ENCODE measurements around the gene USP21.
"Not testable (repeated sequence)": the region's sequence is repeated elsewhere in the genome, so short reads cannot be mapped to it uniquely, and the experiment has no call there.

USP21 gene, protein sequence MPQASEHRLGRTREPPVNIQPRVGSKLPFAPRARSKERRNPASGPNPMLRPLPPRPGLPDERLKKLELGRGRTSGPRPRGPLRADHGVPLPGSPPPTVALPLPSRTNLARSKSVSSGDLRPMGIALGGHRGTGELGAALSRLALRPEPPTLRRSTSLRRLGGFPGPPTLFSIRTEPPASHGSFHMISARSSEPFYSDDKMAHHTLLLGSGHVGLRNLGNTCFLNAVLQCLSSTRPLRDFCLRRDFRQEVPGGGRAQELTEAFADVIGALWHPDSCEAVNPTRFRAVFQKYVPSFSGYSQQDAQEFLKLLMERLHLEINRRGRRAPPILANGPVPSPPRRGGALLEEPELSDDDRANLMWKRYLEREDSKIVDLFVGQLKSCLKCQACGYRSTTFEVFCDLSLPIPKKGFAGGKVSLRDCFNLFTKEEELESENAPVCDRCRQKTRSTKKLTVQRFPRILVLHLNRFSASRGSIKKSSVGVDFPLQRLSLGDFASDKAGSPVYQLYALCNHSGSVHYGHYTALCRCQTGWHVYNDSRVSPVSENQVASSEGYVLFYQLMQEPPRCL

DNA sequence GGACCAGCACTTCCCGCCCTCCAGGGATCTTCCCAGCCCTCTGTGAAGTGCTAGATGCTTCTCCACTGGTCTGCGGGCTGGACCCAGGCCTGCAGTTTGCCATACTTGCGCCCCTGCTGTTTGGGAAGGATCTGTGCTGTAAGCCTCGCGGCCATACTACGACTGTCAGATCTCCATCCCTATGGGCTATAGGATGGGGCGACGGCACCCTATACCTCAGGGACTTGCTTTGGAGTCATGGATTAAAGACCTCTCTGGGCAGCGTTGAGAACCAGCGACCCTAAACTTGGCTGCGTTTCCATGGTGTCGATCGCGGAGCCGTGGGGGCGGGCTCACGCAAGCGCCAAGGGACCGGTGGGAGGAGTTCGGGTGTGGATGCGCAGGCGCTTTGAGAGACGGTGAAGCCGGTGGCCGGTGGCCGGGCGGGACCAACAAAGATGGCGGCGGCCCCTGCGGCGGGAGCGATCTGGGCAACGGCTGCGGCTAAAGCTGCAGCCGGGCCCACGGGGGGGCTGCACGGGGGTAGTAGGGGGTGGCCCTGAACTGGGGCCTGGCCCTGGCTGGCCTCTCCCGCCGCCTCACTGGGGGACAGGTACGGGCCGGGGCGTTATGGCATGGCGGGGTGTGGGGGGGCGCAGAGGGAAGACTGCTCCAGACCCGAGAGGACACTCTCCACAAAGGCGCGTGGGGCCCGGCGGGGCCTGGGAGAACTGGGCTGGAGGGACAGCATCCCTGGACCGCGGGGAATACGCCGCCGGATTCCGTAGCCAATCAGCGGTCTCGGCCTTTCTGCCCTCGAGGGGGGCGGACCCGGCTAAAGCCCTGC is at the start of gene USP21:
Gene USP21, plus strand, starts transcription at position 414 of the 826 bp plus-strand sequence. CDS start 1,141 bp downstream, outside the sequence.
- DNase-seq = peak; percentile 84

DNA sequence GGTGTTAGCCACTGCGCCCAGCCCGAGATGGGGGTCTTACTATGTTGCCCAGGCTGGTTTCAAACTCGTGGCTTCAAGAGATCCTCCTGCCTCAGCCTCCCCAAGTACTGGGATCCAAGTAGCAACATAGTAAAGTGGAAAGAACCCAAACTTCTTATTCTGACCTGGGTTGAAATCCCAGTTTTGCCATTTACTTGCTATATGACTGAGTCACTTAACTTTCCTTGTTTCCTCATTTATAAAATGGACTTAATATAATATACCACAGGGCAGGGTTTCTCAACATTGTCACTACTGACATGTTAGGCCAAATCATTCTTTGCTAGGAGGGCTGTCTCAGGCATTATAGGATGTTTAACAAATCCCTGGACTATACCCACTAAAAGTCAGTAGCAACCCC is 48.2 kb upstream of the USP21 start:
- no peak for DNase-seq

DNA sequence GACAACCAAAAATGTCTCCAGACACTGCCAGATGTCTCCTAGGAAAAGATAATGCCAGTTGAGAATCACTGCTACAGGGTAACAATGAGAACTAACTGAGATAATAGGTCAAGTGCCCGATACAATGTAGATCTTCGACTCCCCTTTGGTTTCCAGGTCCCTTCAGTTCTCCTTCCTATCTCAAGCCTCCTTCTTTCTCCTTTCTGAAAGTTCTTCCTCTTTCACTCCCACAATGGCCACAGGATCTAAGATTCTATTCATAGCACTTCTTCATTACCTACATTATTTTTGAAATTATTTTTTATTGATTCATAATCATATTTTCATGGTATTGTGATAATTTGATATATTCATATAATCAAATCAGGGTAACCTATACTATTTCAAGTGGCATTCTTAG is 47.8 kb upstream of the USP21 start:
- no peak for DNase-seq

DNA sequence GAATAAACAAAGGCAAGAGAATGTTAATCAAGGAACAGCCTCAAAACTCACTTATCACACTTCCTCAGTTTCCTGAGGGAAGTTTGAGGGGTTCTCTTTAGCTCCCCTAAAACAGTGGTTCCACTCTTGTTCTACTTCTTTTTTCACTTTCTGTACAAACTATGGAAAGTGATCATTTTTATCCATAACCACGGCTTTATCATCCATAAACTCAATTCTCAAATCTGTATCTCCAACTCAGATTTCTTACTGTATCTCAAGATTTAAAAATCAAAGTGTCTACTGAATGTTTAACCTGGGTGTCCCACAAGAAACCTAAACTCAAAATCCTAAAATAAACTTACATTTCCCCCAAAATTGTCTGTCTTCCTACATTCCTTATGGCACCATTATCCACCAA is 45.4 kb upstream of the USP21 start:
- DNase-seq = no peak

DNA sequence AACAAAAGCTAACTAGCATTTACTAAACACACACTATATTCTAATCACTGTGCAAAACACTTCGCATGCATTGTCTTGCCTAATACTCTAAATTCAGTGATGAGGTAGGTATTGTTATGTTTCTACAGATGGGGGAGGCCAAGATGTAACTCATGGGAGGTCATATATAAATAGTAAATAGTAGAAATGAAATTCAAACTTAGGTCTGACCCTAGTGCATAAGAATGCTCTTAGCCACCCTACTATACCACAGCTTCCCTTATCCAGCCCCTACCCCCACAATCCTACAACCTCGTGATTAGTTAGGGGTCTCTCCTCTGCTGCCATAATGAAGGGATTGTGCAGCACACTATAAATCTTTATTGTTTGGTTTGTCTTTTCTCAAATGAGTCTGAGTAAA is 44.7 kb upstream of the USP21 start:
- no peak for DNase-seq

DNA sequence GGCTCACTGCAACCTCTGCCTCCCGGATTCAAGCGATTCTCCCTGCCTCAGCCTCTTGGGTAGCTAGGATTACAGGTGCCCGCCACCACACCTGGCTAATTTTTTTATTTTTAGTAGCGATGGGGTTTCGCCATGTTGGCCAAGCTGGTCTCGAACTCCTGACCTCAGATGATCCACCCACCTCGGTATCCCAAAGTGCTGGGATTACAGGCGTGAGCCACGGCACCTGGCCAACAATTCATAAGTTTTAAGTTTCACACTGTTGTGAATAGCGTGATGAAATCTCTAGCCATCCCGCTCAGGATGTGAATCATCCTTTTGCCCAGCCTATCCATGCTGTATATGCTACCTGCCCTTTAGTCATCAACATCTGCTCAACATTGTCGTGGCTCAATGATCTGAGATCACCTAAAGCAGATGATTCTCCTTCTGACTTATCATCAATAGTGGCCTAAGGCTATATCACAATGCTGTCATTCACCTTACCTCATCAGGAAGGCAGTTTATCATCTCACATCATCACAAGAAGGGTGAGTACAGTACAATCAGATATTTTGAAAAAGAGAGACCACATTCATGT is 44.1 kb upstream of the USP21 start:
- no peak for DNase-seq

DNA sequence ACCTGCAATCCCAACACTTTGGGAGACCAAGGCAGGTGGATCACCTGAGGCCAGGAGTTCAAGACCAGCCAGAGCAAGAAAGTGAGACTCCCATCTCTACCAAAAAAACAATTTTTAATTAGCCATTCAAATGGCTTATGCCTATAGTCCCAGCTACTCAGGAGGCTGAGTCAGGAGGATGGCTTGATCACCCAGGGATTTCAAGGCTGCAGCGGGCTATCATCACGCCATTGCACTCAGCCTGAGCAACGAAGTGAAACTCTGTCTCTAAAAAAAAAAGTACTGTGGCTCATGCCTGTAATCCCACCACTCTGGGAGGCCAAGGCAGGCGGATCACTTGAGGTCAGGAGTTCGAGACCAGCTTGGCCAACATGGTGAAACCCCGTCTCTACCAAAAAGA is 43.3 kb upstream of the USP21 start:
- DNase-seq = not testable (repeated sequence)

DNA sequence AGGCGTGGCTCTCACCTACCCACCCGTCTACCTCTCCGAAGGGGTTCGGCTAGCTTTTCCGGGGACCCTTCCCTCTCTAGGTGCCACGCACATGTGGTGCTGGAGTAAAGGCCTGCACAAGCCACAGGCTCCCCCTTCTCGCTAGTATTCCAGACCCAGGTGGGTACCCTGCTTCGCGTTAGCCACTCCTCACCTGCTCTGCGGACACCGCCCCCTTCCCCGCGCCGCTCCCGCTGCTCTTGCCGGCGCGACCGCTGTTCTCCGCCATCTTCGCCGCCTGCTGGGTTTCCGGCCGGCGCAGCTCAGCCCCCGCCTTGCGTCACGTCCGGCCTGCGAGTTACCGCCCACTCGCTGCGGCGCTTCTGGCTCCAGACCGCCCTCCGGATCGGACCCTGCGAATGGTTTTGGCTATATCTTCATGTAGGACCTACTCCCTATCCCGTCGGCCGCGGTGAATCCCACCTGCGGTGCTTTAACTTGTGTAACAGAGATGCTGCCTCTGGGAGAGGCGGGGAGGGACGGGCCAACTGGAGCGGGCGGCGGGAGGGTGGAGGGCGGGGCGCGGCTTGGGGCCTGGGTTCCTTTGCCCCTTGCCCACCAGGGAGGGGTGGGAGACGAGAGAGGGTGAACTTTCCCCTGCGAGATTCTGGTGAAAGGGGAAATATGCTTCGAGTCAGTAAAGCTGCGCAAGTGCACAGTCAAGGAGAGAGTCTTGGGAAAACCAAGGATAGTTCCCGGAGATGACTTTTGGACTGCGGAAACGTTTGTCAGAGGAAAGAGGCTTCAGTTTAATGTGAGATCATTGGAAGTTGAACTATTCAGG is 41.3 kb upstream of the USP21 start, which contains the start of the genes NIT1 and PFDN2:
Gene NIT1, plus strand, starts transcription at position 347 of the 823 bp plus-strand sequence. Its CDS starts 72 bp downstream, at position 419.
Gene PFDN2, minus strand, starts transcription at position 279 of the 823 bp plus-strand sequence. Its CDS starts 11 bp downstream, at position 268.
- DNase-seq = peak; percentile 75

DNA sequence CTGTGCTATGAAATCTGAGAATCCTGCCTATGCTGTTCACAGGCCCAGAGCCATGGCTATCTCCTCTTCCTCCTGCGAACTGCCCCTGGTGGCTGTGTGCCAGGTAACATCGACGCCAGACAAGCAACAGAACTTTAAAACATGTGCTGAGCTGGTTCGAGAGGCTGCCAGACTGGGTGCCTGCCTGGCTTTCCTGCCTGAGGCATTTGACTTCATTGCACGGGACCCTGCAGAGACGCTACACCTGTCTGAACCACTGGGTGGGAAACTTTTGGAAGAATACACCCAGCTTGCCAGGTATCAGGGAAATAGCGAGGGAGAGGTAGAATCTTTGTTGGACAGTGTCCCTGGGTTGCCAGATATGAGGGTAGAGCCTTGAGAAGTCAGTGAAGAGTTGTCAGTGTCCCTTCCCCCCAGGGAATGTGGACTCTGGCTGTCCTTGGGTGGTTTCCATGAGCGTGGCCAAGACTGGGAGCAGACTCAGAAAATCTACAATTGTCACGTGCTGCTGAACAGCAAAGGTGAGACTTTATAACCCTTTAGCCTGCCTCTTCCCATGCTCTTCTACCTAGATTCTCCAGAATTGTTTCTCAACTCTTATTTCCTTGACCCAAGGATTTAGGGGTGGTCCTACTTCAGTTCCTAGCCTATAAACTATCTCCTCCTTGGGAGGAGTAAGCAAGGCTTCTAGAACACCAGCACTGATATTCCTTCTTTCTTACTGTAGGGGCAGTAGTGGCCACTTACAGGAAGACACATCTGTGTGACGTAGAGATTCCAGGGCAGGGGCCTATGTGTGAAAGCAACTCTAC is 40.0 kb upstream of the USP21 start:
- no peak for DNase-seq

DNA sequence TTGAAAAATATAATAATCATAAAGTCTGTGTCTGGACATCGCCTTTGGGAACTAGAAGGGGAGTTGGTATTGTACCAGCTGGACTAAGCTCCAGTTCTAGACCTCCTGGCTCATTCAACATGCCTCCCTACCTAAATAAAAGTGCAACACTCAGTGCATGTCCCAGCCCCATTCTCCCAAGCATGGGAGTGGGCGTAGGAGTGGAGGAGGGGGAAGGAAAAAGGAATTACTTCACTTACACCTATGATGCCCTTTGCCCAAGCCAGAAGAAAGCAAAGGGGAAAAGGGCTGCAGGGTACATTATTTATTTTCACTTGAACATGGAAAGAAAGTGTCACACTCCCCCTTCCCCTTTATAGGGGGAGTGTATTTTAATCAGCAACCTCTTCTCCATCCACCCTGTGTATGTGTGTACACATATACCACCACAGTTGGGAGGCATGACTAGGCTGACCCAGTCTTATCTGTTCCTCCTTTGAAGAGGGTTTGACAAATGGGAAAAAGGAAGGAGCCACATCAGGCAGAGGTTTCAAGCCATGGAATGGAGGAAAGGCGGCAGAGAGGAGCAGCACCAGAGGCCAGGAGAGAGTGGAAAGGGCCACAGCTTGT is 38.2 kb upstream of the USP21 start:
- no peak for DNase-seq

DNA sequence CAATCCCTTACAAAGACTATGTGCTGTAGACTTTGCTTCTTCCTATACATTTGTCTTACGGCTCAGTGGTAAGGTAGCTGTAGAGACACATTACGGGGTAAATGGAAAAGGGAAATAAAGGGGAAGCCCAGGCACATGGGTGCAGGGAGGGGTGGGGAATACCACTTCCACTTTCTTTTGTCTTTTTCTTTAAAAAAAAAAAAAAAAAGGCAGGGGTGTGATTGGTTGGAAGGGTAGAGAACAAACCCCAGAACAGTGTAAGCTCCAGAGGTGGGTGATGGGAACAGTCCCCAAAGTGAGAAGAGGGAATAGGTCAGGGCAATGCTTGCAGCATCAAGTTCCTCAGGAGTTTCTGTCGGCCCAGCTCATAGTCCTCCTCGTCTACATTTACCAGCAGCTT is 37.5 kb upstream of the USP21 start:
- DNase-seq = no peak

DNA sequence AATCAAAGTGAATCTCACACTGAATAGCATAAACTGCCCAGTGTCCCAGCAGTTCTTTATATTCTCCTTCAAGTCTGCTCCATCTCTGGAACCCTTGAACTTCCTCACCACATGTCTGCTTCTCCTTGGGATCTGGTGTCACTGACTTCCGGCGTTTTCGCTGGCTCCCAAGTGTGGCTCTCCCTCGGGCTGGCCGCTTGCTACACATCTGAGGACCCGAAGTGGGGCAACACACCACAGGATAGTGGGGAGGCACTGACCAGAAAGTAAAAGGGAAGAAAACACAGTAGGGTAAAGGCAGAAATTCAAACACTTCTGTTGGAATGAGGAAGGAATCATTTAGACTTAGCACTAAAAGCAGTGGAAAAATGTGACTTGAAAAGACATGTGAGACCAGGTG is 36.3 kb upstream of the USP21 start:
- no peak for DNase-seq

DNA sequence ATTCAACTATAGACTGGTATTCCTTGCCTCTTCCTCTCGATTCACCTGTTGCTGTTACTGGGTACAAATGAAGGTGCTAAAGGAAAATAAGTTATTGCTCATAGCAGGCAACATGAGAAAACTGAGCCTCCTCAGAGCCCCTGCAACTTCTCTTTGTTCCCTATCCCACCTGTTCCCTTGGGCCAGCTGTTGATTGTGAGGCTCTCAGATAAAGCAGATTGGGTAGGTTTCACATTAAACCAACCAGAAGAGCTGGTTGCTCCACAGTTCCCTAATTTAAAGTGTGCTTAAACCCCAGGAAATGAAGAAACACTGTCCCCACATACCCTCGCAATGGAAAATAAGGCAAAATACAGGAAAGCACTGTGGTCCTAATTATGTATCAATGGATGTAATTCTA is 31.7 kb upstream of the USP21 start:
- DNase-seq = no peak

DNA sequence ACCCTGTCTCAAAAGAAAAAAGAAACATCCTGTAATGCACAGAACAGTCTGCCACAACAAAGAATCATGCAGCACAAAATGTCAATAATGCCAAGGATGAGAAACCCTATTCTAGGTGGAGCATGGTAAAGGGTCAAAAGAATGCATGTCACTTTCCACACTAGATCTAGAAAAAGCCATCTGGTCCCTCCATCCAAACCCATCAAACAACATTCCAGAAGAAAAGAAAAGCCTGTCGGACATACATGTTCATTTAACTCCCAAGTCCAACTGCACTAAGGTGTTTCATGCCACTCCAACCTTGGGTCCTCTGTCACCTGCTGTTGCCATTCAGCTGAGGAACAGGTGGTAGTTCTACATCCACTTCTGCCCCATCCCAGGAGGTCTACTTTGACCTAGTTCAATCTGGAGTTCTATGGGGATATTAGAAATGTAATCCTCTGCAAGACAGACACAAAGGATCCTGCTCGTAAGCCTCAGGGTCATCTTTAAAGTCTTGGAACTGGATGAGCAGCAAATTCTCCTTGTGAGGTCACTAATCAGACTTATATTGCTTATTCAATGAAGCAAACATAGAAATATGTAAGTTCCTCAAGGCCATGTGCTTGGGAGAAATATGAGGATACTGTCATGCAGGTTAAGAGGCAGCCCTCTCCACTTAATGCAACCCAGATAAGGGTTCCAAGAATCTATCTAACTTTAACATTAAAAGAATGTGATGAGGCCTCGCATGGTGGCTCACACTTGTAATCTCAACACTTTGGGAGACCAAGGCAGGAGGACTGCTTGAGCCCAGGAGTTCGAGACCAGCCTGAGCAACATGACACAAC is 30.5 kb upstream of the USP21 start:
- DNase-seq = no peak

DNA sequence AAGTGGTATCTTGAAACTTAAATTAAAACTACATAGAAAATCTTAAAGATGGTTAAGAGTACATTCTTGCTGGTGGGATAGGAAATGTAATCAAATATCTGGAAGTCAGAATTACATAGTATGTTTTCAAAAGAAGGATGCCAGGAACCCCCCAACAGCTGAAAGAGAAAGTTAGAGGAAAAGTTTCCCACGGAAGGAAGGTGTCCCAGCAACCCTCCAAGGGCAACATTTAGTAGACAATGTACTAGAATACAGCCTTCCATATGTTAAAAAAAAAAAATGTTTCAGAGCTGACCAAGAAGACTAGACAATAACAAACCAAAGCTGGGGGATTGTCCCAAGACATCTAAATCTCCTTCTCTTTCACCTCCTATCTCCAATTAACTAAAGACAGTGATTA is 29.0 kb upstream of the USP21 start:
- no peak for DNase-seq

DNA sequence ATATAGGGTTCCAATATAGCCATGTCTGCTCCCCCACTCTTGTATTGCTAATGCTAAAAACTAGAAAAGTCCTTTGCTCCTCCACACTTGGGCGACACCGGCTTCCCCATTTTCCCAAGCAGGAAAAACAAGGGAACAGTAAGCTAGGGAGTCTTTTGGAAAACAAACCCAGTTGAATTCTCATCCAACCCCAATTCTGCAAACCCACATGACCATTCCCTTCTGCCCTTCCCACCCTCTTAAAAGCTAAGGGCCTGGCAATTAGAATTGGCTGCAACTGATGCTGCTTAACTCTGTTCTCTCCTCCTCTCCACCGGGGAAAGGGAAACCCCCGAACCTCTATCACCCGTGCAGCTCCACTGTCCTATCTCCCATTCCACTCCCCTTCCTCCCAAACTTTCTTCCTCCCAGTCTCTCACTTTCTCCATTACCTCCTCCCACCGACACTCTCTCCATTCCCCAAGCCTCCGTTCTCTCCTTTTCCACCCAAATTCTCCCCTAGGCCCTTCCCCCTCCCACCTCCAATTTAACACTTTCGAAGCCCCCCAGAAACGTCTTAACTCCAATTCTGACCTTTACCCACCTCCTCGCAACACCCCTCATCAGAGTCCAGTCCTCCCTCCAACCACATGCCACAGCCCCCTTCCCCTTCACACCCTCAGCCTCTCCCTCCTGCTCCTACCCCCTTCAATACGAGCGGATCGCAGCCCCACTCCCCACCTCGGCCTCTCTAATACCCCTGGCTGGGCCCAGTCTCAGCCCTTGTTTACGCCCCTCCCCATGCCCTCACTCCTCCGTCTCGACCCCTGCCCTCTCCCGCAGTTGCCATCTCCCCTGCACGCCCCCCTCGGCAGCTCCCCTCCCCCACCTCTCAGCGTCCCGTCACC is 27.5 kb upstream of the USP21 start:
- no peak for DNase-seq

DNA sequence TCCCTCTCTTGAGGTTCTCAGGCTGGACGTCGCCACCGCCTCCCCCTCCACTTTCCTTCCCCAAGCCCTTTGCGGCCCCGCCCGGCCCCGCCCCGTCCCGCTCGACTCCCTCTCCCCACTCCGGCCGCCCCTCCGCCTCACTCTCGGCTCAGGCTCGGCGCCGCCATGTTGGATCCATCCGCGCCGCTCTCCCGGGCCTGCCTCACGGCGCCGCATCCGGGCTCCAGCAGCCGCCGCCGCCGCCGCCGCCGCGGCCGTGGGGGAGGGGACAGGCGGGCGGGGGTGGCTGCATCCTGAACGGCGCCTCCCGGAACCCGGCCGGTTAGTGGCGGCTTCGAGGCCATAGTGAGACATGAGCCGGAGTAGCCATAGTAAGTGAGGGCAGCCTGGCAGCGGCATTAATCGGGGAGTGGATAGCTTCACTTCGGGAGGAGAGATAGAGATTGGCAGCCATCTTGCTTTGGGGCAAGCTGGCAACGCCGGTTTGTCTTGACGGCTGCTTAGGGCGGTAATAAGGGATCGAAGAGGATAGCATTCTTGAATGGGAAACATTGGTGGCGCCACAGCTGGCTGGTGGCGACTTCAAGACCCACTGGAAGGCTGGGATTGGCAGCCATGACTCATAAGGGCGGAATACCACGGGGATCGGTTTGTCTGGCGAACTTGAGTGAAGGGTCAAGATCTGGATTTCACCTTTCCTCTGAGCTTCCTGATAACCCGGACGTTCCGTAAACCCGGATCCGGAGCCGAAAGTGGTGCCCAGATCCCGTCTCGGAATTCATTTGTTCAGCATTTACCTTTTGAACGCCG is 26.7 kb upstream of the USP21 start, which contains the start of gene DEDD:
Gene DEDD, minus strand, starts transcription at position 258 of the 810 bp plus-strand sequence. CDS start 8,205 bp downstream, outside the sequence.
- DNase-seq = peak; percentile 96

DNA sequence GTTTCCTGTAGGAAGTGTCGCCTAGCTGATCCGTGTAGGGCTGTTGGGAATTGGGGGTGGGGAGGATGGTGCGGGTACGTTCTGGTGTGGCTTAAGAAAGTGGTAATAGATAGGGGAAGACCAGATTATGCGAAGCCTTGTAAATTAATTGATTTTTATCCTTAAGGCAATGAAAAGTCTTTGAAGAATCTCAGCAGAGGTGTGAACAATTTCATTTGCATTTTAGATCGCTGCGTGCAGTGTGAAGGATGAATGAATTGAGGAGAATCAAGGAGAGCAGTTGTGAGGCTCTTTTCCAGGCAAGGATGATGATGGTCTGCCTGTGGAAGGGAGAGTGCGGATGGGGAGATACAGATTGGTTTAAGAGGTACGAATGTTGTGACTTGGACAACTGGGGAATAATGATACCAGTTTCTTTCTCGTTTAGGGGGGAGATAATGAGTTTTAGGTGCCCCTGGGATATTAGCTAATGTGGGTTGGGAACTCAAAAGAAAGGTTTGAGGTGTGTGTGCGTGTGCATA is 26.0 kb upstream of the USP21 start:
- no peak for DNase-seq

Measured in NCI-H2029 (cell line).